NCI-H1436 (cell line): ENCODE results near the gene USP44.
A peak's percentile ranks its signal among the peaks of the same experiment; 100 is the strongest.

Experiments used
- DNase-seq: peaks from one replicate; lab custom pipeline; 2025; lab: John Stamatoyannopoulos, UW

Gene USP44

DNA sequence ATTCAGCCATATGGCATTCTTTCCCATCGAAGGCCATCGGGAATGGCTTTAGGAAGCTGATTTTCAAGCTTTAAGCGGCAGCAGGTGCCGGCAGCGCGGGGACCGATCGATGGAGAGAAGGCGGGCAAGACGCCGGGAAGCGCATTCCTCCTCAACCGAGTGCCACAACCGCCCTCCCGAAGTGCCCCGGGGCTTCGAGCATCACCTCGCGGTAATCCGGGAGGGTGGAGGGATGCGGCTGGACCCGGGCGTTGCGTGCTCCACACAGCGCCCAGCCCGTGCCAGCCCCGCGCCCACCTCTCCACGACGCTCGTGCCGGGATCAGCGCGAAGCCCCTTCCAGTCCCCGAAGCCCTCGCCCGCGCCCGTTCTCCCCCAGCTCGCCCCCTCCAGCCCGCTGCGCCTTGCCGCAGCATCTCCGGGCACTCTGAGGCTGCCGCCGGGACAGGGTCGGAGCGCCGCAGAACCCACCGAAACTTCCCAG is 3.2 kb downstream of the USP44 start:
- DNase-seq: no peak

DNA sequence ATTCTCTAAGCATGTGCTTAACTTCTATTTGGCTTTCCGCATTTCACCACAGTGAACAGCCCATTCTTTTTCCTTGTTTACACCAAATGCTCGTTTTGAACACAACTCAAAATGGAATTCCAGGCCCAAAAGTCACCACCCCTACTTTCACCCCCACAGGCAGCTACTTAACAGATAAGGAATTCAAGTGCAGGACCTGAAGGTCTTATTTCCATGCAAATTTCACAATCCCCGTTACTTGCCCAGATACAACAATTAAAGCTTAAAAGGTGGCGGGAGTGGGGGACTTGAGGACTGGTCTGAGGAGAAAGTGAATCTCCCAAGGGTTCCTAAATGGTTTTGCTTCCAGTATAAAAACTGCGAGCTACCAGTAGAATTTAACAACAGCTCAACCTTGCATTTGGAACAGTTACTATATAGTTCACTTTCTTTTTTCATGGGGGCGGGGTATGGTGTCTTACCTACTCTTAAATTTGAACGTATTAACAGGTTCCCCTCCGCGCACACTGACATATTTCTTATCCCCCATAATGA is 3.7 kb downstream of the USP44 start:
- DNase-seq: no peak

DNA sequence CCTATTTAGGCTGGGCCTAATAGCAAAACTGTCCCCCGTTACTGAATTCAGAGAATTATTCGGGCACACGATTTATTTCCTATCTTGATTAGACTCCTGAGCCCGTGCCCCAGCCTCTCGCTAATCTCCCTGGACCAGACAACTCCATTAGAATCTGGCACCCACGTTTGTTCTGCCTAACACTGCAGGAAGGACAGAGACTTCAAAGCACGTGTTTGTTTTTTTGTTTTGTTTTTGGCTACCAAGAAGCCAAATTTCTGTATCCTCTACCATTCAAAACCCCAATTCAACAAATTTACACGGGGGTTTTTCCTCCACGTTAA is 4.8 kb downstream of the USP44 start:
- no peak for DNase-seq

DNA sequence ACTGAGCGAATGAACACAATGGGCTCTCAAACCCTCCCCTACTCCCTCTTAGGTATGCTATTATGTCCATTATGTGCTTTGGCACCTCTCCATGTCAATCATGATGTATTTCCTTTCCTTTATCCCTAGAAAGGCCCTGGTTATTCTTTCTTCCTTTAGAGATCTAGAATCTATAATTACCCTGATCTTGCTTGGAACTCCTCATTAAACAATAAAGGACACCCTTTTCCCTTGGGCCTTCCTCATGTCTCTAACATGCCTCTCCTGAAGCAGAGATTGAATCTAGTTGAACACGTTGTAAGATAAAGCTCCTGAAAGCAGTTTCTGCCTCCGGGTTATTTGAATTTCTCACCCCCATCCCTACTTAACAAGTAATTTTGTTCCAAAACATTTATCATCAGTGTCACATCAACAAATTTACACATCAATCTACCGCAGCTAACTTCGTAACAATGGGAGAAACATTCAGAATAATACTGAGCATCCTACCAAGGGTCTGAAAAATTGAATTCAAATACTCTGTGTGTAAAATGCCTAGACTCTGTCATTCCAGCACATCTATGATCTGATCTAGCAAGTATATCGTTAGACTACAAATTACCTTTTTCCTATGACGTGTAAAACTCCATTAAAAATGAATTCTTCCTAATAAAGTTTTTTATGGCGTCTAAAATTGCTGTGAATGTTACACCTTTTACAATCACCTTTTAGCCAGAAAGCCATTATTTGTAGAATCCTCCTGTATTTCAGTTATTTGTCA is 5.4 kb downstream of the USP44 start:
- peak; percentile 94 for DNase-seq

DNA sequence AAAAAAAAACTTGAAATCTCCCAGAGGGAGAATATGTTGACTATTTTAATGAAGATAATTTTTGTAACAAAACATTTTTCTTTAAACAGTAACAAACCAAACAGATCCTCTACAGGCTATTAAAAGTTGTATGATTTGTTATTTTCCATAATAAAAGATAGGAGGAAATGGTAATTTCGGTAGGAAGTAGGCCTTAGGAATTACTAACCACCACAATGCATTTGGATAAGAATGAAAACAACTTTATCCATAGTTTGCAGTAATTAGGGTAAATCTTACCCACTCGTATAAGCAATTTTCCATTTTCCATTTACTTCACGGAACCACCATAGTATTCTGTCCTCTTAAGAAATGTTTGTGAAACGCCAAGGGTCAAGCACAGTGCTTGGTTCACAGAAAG is 6.0 kb downstream of the USP44 start:
- no peak for DNase-seq

DNA sequence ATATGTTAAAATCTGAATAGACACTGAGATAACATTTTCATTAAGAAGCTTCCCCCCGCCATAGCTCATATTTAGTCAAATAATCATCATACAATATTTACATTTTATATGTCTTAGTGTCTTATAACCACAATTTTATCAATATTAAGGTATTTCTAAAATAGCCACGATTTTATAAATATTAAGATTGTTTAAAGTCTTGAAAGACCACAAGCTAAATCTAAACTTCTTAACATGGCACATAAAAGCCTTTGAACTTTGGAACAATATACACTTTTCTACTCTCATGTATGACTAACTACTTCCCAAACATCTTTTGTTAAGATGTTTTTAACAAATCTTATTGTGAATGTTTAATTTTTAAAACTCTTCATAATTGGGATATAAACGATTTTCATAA is 6.5 kb downstream of the USP44 start:
- DNase-seq: no peak

DNA sequence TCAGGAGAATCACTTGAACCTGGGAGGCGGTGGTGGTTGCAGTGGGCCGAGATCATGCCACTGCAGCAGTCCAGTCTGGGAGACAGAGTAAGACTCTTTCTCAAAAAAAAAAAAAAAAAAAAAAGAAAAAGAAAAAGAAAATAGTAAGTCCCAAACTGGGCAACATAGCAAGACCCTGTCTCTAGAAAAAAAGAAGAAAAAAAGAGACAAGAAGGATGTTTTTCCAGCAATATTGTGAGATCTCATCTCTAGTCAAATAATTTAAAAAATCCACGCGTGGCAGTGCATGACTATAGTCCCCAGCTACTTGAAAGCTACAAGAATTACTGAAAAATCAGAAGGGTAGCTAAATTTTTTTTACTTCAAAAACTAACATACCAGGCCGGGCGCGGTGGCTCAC is 8.0 kb downstream of the USP44 start:
- no peak for DNase-seq

DNA sequence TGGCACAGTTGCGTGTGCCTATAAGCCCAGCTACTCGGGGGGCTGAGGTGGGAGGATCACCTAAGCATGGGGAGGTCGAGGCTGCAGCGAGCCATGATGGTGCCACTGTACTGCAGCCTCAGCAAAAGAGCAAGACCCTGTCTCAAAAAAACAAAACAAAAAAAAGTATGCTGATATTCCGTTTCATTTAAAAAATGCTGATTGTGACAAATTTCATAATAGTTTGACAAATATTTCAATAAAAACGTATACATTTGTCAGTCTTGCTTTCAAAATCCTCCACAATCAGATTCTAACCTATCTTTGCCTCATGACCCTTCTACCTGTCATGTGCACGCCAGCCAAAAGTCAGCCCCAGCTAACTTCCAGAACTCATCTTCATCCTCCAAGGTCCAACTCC is 9.8 kb downstream of the USP44 start:
- DNase-seq: no peak

DNA sequence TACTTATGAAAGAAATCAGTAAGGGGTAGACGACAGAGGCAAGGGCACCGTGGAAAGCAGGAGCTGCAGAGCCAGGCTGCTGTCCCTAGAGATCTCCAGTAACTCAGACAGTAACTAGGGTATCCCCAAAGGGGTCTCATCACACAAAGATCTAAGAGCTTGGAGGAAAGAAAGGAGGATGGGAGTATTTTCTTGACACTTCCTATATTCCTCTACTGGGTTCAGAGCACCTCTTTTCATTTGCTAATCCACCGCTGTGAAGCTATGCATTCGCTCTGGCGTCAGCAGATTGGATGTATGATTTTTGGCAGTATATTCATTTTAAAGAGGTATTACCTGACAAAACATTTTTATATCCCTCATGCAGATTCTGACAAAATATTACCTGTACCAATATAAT is 12.6 kb downstream of the USP44 start:
- no peak for DNase-seq

DNA sequence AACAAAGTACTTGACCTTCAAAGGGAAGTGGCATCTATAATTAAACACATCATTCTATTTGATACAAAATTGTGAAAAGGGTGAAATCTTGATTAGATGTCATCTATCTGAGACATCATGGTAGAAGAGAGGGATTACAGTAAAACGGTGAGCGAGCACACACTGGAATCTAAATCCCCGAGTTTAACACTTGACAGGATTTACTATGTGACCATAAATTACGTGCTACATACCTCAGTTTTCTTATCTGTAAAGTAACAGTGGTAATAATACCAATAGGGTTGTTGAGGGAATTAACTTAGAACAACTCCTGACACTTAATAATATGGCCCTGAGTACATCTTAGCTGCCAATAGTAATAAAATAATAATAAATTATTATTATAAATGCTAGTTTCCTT is 13.3 kb downstream of the USP44 start:
- DNase-seq: no peak

DNA sequence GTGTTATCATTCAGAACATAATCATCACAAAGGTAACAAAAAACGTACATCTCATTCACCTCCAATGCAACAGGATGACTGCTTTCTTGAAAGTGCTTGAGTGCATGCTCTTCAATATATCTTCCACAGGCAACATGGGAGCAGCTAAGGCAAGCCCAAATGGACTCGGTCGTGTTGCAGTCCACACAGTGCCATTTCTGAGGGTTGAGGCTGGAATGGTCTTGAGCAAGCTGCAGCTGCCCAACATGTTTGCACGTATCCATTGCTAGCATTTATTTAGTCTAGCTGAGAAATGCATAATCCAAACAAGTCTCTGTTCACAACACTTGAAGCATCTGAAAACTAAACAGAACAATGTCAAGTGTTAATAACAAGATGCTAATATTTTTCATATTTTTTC is 17.3 kb downstream of the USP44 start:
- no peak for DNase-seq

DNA sequence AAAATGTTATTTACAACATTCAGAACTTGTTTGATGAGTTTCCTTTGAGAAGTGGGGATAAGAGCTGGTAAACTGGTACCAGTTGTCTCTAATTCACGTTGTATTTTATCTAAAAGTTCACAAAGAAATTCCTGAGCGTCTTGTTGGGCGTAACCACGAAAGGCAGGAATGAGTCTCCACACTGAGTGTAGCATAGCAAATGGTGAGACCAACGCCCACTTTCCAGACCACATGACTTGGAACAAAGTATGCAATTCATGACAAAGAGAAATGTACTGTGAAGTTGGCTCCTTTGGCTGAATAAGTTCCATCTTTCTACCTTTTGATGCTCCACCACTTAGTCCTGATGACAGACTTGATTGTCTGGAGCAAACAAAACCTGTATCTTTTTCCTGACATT is 18.4 kb downstream of the USP44 start:
- DNase-seq: no peak

DNA sequence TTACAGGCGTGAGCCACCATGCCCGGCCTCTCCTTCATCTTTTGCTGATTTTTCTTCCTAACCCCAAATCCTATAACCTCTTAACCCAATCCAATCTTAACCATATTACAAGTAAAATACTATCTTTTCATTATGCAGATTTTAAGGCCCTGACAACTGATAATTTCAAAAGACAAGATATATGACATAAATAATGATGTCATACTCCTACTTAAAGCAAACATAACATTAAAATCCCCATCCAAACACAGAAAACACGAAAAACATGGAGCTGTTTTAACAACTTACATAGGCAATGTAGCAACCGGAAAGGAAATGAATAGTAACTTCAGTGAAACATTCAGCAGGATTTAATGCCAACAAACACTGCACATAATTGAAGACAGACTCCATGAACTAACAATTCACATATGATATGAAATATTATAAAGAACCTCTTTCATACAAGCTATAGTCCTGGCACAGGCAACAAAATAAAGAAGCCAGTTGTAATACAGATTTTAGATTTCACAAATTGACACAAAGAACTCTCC is 21.5 kb downstream of the USP44 start:
- no peak for DNase-seq

DNA sequence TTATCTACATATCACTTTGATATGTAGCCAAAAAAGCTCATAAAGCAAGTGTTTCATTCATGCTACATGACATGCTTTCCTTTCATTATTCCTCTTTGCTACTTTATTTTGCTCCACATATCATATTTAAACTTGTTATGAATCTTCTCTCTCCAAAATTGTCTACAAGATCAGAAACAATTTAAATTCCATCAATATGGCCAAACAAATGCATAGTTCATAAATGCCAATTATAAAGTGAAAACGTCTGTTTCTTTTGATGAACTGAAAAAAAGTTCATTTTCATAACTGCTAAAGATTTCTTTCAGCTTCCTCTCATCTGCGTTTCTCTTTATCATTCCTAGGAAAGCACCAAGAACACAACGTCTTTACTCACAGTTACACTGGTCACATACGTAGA is 22.8 kb downstream of the USP44 start:
- no peak for DNase-seq

DNA sequence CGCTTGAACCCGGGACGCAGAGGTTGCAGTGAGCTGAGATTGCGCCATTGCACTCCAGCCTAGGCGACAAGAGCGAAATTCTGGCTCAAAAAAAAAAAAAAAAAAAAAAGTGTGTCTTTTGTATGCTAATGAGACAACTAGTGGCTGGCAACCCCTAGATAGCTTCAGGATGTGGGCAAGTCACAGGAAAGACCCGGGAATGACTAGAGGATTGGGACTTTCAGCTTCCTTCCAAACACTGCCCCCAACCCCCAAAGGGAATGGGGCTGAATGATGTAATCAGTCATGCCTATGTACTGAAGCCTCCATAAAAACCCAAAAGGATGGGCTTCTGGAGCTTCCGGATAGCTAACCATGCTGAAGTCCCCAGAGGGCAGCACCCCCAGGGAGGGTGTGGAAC is 28.6 kb downstream of the USP44 start:
- no peak for DNase-seq

DNA sequence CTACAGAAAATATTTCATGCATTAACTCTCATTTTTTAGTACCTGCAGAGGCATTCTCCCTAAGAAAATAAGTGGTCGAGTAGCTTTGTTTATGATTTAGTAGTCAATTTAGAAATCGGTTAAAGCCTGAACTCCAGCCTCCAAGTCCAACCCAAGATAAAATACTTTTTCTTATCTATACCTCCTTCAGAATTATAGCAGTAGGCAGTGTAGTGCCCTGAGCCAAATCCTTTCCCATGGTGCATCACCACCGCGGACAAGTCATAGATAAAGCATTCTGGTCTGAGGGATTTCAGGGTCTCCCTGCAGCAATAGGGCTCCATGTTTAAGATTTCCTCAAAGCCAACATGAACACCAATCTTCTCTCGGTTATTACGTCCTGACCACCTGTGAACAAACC is 30.5 kb downstream of the USP44 start:
- no peak for DNase-seq

DNA sequence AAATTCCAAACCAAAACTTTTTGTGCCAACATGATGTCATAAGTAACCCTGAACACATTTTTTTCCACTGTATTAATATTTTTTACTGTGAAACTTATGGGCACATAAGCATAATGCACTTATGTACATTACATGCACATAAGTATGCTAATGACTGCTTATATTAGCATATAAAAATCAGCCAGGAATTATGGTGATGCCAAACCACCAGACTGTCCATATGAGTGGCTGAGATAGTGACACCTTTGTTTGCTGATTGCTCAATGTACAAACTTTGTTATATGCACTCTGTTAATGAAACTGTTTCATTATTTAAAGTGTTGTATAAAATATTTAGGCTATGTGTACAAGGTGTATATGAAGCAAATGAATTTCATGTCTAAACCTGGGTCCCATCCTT is 32.3 kb downstream of the USP44 start:
- DNase-seq: no peak

DNA sequence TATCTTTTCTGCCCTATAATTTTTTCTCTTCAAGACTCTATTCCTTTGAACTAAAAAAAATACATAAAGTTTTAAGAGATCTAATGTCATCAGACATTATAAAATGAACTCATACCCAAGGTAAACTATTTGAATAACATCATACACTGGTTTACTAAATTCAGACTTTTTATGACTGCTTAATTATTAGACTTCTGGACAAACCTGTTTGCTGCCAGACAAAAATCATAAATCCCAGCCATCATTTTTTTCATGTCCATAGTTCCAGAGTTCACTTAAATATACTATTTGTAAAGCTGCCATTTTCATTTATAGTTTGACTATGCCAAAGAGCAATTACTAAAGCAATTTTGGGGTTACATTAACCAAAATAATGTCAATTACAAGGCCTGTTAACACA is 34.0 kb downstream of the USP44 start:
- no peak for DNase-seq

DNA sequence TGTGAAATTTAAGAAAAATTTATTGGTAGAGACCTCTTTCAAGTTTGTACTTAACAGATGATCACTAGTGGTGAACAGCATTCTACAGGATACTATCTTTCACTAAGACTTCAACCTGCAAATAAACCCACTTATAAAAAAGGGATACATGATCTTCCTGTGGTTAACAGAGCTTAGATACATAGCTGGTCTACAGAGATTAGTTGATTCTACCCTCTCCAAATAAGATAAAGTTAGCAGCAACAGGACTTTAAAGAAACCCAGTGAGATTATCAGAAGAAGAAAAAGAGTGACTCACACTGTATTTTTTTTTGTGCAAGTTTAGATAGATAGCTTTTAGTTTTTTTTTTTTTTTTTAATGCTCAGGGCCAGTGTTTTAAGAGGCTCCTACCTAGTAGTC is 34.5 kb downstream of the USP44 start:
- no peak for DNase-seq

DNA sequence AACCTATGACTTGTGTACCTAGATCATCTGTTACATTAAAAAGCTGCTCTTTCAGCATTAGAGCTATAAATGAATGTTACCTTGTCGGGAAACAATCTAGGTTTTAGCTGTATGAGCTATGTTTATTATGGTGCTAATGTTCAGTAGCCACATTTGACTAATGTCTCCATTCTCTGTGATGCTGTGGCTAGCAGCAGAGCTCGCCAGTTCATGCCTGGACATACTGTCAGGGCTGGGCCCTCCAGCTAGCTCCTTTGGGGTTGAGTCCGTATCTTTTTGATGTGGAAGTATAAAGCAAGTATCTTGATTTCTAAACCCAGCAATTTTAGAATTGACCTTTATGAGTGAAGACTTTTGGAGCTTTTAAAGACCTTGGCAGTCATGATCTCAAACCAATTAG is 36.1 kb downstream of the USP44 start:
- DNase-seq: no peak

DNA sequence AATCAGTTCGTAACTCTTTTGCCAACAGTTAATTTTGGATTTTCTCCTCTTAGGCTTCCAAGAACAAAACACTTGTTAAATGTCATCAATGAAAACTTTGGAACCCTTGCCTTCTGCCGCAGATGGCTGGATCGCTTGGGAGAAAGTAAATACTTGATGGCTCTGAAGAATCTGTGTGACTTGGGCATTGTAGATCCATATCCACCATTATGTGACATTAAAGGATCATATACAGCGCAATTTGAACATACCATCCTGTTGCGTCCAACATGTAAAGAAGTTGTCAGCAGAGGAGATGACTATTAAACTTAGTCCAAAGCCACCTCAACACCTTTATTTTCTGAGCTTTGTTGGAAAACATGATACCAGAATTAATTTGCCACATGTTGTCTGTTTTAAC is 37.7 kb downstream of the USP44 start:
- DNase-seq: no peak

DNA sequence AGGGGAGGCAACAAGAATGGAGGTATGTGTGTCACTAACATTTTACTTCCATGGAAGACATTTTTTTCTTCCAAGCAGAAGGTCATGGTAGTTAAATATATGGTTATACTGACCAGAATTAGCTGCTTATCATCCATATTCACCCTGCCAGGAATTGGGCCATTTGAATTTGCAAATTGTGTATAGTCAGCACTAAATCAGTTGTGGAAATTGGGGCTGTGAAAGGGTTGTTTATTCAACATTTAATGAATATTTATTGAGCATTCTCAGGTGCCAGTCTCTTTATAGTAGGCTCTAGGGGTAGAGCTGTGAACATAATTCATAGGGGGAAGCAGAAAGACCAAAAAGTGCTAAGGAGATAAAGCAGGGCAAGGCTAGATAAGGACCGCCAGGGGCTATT is 39.3 kb downstream of the USP44 start:
- no peak for DNase-seq

DNA sequence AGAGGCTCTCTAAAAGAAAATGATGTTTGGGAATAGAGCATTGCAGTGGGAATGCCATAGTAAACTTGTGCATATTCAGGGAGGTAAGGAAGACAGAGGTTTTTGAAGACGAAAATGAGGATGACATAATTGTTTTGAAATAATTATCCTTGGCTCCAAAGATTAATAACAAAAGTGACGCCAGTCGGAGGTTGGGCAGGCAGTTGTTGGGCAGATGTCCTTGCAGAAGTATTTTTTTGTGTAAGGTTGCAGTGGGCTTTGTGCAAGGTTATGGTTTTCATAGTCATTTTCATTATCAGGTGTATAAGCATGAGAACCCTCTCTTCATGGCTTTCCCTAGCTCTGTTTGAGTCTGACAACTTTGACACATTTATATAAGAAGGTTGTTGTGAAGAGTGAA is 42.0 kb downstream of the USP44 start:
- no peak for DNase-seq
